Glomerular endothelial cell (primary cell): Measurements from ENCODE around the gene PIK3CD. TPM values are rescaled to one million over a fixed set of nuclear protein-coding genes. Genes with fewer than 3 reads are reported as not detected.

Experiments
- DNase-seq: peaks from one replicate; pipeline ENCODE4 v3.0.0-alpha.2; 2011; ENCODE audit warnings: low read depth, low spot score; ENCODE audit errors: extremely low read depth
- total RNA-seq: library from RNA; depleted of rRNA; stranded (reverse); fragments of >200 nt; gene quantifications from 2 replicates; pipeline ENCODE4 v1.2.3, GENCODE V29; 2015

The PIK3CD gene
- 13.2 and 16.6 TPM in 2 replicates for total RNA-seq

DNA sequence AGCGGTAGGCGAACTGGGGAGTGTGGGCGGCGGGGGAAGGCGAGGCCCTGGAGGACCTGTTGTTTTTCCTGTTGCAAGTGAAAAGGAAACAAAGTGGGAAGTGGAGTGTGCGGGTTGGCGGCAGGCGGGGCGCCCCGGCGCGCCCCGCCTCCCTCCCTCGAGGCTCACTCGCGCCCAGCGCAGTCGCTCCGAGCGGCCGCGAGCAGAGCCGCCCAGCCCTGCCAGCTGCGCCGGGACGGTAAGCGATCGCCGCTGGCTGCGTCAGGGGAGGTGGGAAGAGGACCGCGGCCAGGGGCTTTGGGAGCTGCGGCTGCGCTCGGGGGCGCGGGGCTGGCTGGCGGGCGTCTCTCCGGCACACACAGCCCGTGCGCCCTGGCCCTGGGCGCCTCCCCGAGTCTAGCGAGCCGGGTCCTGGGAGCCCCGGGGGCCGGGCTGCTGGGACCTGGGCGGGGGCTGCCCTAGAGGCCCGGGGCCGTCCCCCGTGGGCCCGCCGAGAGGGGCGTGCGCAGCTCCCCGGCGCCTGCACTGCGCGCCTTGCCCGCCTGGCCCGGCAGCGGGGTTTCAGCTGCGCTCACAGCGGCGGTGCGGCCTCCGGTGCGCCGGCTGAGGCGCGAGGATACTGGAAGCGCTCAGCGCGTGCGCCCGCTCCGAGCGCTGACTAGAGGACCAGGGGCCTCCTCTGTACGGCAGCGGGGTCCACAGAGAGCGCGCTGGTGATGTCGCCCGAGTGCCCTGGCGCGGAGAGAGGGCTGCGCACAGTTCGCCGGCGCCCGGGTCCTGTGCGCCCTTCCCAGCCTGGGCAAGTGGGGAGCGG lies at the start of gene PIK3CD:
Gene PIK3CD (plus strand): TSS at position 167 of the 814 bp plus-strand sequence. CDS start 58,725 bp downstream, outside the sequence.
- DNase-seq: no peak

GRCh38 chr1:9601942-9602793 lies 49.4 kb upstream of the PIK3CD start:
- DNase-seq: no peak

- no peak for DNase-seq
Measured at GRCh38 chr1:9602794-9603167, 48.8 kb upstream of the PIK3CD start.

- DNase-seq: no peak
Measured at GRCh38 chr1:9603307-9603706, 48.2 kb upstream of the PIK3CD start.

- no peak for DNase-seq
Measured at GRCh38 chr1:9603766-9604753, 47.5 kb upstream of the PIK3CD start.

DNA sequence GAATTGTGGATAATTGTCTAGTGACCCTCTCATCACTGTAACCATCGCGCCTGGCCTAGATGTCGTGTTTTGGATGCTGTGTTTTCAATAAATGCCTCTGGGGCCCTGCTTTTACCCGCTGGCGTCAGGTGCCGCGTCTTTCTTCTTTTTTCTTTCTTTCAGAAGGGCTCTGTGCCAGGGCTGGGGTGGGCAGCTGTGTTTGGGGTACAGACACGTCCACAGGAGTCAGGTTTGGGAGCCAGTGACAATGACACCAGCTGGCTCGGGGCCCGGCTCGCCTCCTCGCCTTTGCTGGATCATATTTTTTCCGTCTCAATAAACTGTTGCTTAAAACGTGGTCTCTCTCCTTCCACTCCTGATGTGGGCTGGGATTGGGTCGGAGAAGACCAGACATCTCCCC lies 46.7 kb upstream of the PIK3CD start:
- no peak for DNase-seq

GRCh38 chr1:9605946-9606455 lies 45.5 kb upstream of the PIK3CD start:
- no peak for DNase-seq

GRCh38 chr1:9606458-9606857 lies 45.1 kb upstream of the PIK3CD start:
- no peak for DNase-seq

GRCh38 chr1:9606948-9607347 lies 44.6 kb upstream of the PIK3CD start:
- no peak for DNase-seq

- DNase-seq: no peak
Measured at GRCh38 chr1:9607352-9607751, 44.2 kb upstream of the PIK3CD start.

- DNase-seq: no peak
Measured at GRCh38 chr1:9609998-9610397, 41.5 kb upstream of the PIK3CD start.

DNA sequence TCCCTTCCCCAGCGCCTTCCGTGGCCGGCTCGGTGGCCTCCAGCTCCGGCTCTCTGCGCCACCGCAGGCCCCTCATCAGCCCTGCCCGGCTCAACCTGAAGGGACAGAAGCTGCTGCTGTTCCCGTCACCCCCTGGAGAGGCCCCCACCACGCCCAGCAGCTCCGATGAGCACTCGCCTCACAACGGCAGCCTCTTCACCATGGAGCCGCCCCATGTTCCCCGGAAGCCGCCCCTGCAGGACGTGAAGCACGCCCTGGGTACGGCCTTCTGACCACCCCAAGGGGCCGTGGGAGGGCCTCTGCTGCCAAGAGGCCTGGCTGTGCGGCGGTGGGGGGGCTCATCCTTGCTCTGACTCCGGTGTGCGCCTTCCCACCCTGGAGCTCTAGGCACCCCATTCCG lies 41.0 kb upstream of the PIK3CD start:
- DNase-seq: no peak

GRCh38 chr1:9611716-9612115 lies 39.8 kb upstream of the PIK3CD start:
- no peak for DNase-seq

GRCh38 chr1:9612162-9612845 lies 39.2 kb upstream of the PIK3CD start:
- DNase-seq: no peak

DNA sequence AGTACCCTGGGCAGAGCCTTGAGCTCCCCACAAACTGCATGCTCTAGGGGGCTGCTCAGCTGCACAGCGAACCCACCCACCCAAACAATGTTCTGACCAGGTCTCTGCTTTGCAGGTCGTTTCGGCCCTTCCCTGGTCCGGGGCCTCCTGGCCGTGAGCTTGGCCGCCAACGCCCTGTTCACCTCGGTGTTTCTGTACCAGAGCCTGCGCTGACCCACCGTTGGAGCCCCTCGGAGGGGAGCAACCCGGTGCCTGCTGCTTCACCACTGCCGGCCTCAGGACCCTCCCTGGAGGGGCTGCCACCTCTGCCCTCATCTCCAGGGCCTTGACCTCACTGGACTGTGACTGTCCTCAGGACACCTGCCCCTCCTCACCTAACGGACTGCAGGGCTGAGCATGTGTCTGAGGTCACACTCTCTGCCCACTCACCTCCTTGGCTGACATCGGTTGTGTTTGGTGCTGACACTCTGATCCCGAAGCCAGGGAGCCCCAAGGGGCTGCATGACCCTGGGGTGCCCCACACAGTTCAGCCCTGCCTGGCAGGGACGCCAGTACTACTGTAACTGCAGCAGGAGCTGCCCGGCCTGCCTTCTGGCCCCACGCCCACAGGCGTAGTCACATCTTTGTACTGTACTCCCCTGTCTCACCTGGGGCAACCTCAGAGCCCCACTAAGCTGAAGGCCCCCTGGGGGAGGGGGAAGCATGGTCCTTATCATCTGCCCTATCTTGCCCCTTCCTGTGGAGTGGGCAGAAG lies 38.5 kb upstream of the PIK3CD start:
- DNase-seq: no peak

DNA sequence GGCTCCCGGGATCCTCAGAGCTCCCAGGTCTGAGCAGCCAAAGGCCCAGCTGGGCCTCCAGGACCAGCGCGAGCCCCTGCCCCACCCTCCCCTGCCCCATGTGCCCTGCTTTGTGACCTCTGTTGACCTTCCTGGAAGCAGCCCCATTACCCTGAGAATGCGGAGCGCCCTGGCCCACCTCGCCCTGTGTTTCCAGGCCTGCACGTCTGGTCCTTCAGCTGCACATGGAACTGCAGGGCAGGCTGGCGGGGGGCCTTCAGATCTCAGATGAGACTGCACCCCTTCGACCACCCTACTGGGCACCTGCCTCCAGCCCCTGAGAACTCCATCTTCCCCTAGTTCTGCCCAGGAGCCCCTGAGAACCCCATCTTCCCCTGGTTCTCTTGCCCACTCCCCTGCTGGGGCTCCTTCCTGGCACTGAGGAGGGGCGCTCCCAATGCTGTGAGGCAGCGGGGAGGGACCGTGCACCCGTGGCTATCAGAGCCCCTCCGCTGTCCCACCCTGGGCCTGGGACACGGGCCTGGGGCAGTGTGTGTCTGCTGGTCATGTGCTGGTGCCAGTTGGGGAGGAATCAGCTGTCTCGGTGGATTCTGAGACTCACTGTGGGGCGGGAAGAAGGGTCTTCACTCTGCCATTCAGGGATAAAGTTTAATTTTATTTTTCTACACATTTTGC lies 37.8 kb upstream of the PIK3CD start:
- DNase-seq: no peak

DNA sequence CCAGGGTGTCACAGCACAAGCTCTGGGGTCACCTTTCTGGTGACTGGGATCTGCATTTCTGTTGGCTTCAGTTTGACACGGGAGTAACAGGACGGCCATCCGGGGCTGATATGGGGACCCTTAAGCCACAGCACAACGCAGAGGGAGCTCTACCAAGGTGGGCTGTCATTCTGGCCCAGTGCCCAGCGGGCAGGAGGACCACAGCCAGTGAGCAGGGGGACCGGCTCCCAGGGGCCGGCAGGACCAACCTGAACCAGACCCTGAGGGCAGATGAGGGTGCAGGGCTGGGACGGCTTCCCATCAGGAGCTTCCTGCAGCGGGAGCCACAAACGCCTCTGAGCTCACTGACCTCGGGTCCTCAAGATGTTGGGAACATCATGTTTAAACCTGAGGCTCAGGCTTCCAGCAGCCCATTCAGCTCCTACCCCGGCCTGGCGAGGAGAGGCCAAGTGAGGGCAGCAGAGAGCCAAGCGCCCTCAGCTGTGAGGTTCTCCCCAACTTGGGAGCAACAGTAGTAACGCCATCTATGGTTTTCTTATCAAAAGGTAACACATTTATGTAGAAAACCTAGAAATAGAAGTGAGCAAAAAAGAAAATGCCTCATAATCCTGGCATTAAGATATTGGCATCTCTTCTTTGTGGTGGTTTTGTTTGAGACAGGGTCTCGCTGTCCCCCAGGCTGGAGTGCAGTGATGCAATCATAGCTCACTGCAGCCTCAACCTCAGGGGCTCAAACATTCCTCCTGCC lies 36.0 kb upstream of the PIK3CD start:
- DNase-seq: no peak
